Naive B cell (primary cell): Measurements from ENCODE around the gene CRELD1. TPM values are rescaled to one million over a fixed set of nuclear protein-coding genes. Genes with fewer than 3 reads are reported as not detected.

Experiments used
- ATAC-seq, 2 donors: fragments of 150-1000 bp; cut with Tn5 transposase; 2 replicates each; pipeline ENCODE4 v1.10.0; 2021; ENCODE audit warnings: low read depth in 2 of 2, mild to moderate bottlenecking in 2 of 2, moderate library complexity in 2 of 2
- DNase-seq: peaks from one replicate; pipeline ENCODE4 v3.0.0; 2022
- H3K27ac Mint-ChIP-seq, 6 donors: one replicate each; pipeline ENCODE4 v1.8.0; 2020 to 2022; ENCODE audit warnings: mild to moderate bottlenecking in 6 of 6, mixed read lengths in 6 of 6, moderate library complexity in 5 of 6, inconsistent platforms in 2 of 6
- H3K27me3 Mint-ChIP-seq, 3 donors: one replicate each; pipeline ENCODE4 v1.8.0; 2021 to 2022; ENCODE audit warnings: mixed read lengths in 3 of 3, mild to moderate bottlenecking in 1 of 3
- H3K36me3 Mint-ChIP-seq, 2 donors: one replicate each; pipeline ENCODE4 v1.8.0; 2020 to 2022; ENCODE audit warnings: mixed read lengths in 2 of 2, inconsistent platforms in 1 of 2, mild to moderate bottlenecking in 1 of 2
- H3K4me1 Mint-ChIP-seq, 3 donors: one replicate each; pipeline ENCODE4 v1.8.0; 2020 to 2022; ENCODE audit warnings: mixed read lengths in 3 of 3, inconsistent platforms in 1 of 3, mild to moderate bottlenecking in 1 of 3, moderate library complexity in 1 of 3
- H3K4me3 Mint-ChIP-seq, 8 donors: one replicate each; pipeline ENCODE4 v1.8.0; 2020 to 2022; ENCODE audit warnings: mild to moderate bottlenecking in 8 of 8, mixed read lengths in 8 of 8, moderate library complexity in 8 of 8, inconsistent platforms in 2 of 8
- H3K9me3 Mint-ChIP-seq, 7 donors: one replicate each; pipeline ENCODE4 v1.8.0; 2020 to 2022; ENCODE audit warnings: mixed read lengths in 7 of 7, mild to moderate bottlenecking in 5 of 7, inconsistent platforms in 2 of 7, moderate library complexity in 1 of 7
- polyA plus RNA-seq, 6 donors: library from polyadenylated mRNA; unstranded; fragments of 300-500 nt; fragmentation: Illumina TruSeq; gene quantifications; one replicate each; pipeline ENCODE4 v1.2.3, GENCODE V29; 2021; ENCODE audit warnings: low read depth in 6 of 6

CRELD1 gene
- polyA plus RNA-seq, 6 donors from 2014 or later = 16.5 to 60.6 (median 27.5) TPM

GRCh38 chr3:9945358-9945757 is 11.7 kb downstream of the CRELD1 start:
- H3K36me3 Mint-ChIP-seq = no peaks in the 10 kb centered on the region
- ATAC-seq = no peak
- H3K4me3 Mint-ChIP-seq = peak overlapping the region in 4 of 8 donors; percentile 22 to 59 (median 48)
- no peak for DNase-seq
- no peaks in the 10 kb centered on the region for H3K27me3 Mint-ChIP-seq
- peaks cover 0 to 6% (median 5%) of the 10 kb centered on the region in 3 donors for H3K4me1 Mint-ChIP-seq
- no peaks in the 10 kb centered on the region for H3K9me3 Mint-ChIP-seq
- peak overlapping the region in 2 of 6 donors; percentile 9 to 66 for H3K27ac Mint-ChIP-seq

GRCh38 chr3:9946112-9947024 is 12.7 kb downstream of the CRELD1 start:
- ATAC-seq = peak; percentile 86 to 92
- no peaks in the 10 kb centered on the region for H3K36me3 Mint-ChIP-seq
- peak overlapping the region in 6 of 8 donors; percentile 49 to 85 (median 79) for H3K4me3 Mint-ChIP-seq
- peaks cover 0 to 6% (median 0%) of the 10 kb centered on the region in 3 donors for H3K27me3 Mint-ChIP-seq
- H3K9me3 Mint-ChIP-seq = no peaks in the 10 kb centered on the region
- DNase-seq = peak; percentile 68
- H3K27ac Mint-ChIP-seq = peak overlapping the region in 2 of 6 donors; percentile 24 to 86
- H3K4me1 Mint-ChIP-seq = peaks cover 3 to 15% (median 12%) of the 10 kb centered on the region in 3 donors

- H3K36me3 Mint-ChIP-seq = no peaks in the 10 kb centered on the region
- no peak overlapping the region for H3K27ac Mint-ChIP-seq
- H3K27me3 Mint-ChIP-seq = peaks cover 0 to 9% (median 0%) of the 10 kb centered on the region in 3 donors
- ATAC-seq (no peak), DNase-seq (no peak)
- H3K9me3 Mint-ChIP-seq = no peaks in the 10 kb centered on the region
- H3K4me3 Mint-ChIP-seq = peak overlapping the region in 1 of 8 donors; percentile 15
- peaks cover 7 to 20% (median 15%) of the 10 kb centered on the region in 3 donors for H3K4me1 Mint-ChIP-seq
Measured at GRCh38 chr3:9947025-9947995, 13.7 kb downstream of the CRELD1 start.

- no peak for DNase-seq
- no peak for ATAC-seq
- no peaks in the 10 kb centered on the region for H3K9me3 Mint-ChIP-seq
- peaks cover 7 to 20% (median 20%) of the 10 kb centered on the region in 3 donors for H3K4me1 Mint-ChIP-seq
- peaks cover 0 to 9% (median 0%) of the 10 kb centered on the region in 3 donors for H3K27me3 Mint-ChIP-seq
- H3K27ac Mint-ChIP-seq = no peak overlapping the region
- H3K36me3 Mint-ChIP-seq = no peaks in the 10 kb centered on the region
- no peak overlapping the region for H3K4me3 Mint-ChIP-seq
Measured at GRCh38 chr3:9948586-9948985, 15.0 kb downstream of the CRELD1 start.

GRCh38 chr3:9949115-9949514 is 15.5 kb downstream of the CRELD1 start:
- no peak overlapping the region for H3K27ac Mint-ChIP-seq
- H3K27me3 Mint-ChIP-seq = peaks cover 0 to 9% (median 0%) of the 10 kb centered on the region in 3 donors
- H3K9me3 Mint-ChIP-seq = no peaks in the 10 kb centered on the region
- DNase-seq = no peak
- no peaks in the 10 kb centered on the region for H3K36me3 Mint-ChIP-seq
- H3K4me3 Mint-ChIP-seq = no peak overlapping the region
- ATAC-seq = no peak
- H3K4me1 Mint-ChIP-seq = peaks cover 7 to 20% (median 20%) of the 10 kb centered on the region in 3 donors

GRCh38 chr3:9949626-9950025 is 16.0 kb downstream of the CRELD1 start:
- peaks cover 7 to 20% (median 20%) of the 10 kb centered on the region in 3 donors for H3K4me1 Mint-ChIP-seq
- no peak for DNase-seq
- no peak for ATAC-seq
- H3K27me3 Mint-ChIP-seq = peaks cover 0 to 9% (median 0%) of the 10 kb centered on the region in 3 donors
- peak overlapping the region in 2 of 8 donors; percentile 12 for H3K4me3 Mint-ChIP-seq
- no peaks in the 10 kb centered on the region for H3K36me3 Mint-ChIP-seq
- H3K9me3 Mint-ChIP-seq = no peaks in the 10 kb centered on the region
- H3K27ac Mint-ChIP-seq = peak overlapping the region in 1 of 6 donors; percentile 73

GRCh38 chr3:9951126-9951525 is 17.5 kb downstream of the CRELD1 start:
- peak overlapping the region in 1 of 6 donors; percentile 36 for H3K27ac Mint-ChIP-seq
- H3K9me3 Mint-ChIP-seq = no peaks in the 10 kb centered on the region
- H3K36me3 Mint-ChIP-seq = no peaks in the 10 kb centered on the region
- ATAC-seq (no peak), DNase-seq (no peak)
- H3K4me1 Mint-ChIP-seq = peaks cover 7 to 18% (median 15%) of the 10 kb centered on the region in 3 donors
- H3K4me3 Mint-ChIP-seq = peak overlapping the region in 7 of 8 donors; percentile 62 to 89 (median 83)
- peaks cover 0 to 9% (median 0%) of the 10 kb centered on the region in 3 donors for H3K27me3 Mint-ChIP-seq

GRCh38 chr3:9951598-9951961 is 17.9 kb downstream of the CRELD1 start:
- peak overlapping the region in 2 of 6 donors; percentile 36 to 39 for H3K27ac Mint-ChIP-seq

GRCh38 chr3:9951962-9952805 is 18.6 kb downstream of the CRELD1 start, which contains the start of gene PRRT3:
Gene PRRT3 (minus strand): TSS chr3:9952408. CDS start chr3:9950115, 2,293 bp downstream.
- H3K4me1 Mint-ChIP-seq = peaks cover 7 to 15% (median 14%) of the 10 kb centered on the region in 3 donors
- DNase-seq (peak; percentile 21), ATAC-seq (peak; percentile 91 to 92)
- peak within 1 kb of the TSS in 4 of 6 donors; percentile 39 to 92 (median 70) for H3K27ac Mint-ChIP-seq
- H3K27me3 Mint-ChIP-seq = peaks cover 0 to 9% (median 0%) of the 10 kb centered on the region in 3 donors
- no peaks in the 10 kb centered on the region for H3K36me3 Mint-ChIP-seq
- H3K9me3 Mint-ChIP-seq = no peaks in the 10 kb centered on the region
- H3K4me3 Mint-ChIP-seq = peak within 1 kb of the TSS; percentile 77 to 91 (median 84)

More at GRCh38 chr3:9951598-9951961, 17.9 kb downstream of the CRELD1 start:
- no peaks in the 10 kb centered on the region for H3K9me3 Mint-ChIP-seq
- H3K4me3 Mint-ChIP-seq = peak overlapping the region; percentile 62 to 89 (median 82)
- ATAC-seq = no peak
- no peaks in the 10 kb centered on the region for H3K36me3 Mint-ChIP-seq
- peaks cover 0 to 9% (median 0%) of the 10 kb centered on the region in 3 donors for H3K27me3 Mint-ChIP-seq
- peaks cover 7 to 15% (median 14%) of the 10 kb centered on the region in 3 donors for H3K4me1 Mint-ChIP-seq
- DNase-seq = no peak

- no peaks in the 10 kb centered on the region for H3K36me3 Mint-ChIP-seq
Measured at GRCh38 chr3:9955067-9955502, 21.5 kb downstream of the CRELD1 start.

GRCh38 chr3:9955611-9956352 is 22.1 kb downstream of the CRELD1 start:
- no peaks in the 10 kb centered on the region for H3K9me3 Mint-ChIP-seq
- H3K4me3 Mint-ChIP-seq = peak overlapping the region in 1 of 8 donors; percentile 65
- H3K27ac Mint-ChIP-seq = peak overlapping the region in 1 of 6 donors; percentile 6

More at GRCh38 chr3:9955067-9955502, 21.5 kb downstream of the CRELD1 start:
- ATAC-seq = no peak
- DNase-seq = no peak
- Mint-ChIP-seq H3K4me1 (peaks cover 7 to 15% (median 14%) of the 10 kb centered on the region in 3 donors), H3K9me3 (no peaks in the 10 kb centered on the region), H3K27ac (peak overlapping the region in 2 of 6 donors; percentile 39 to 82), H3K27me3 (peaks cover 0 to 9% (median 0%) of the 10 kb centered on the region in 3 donors), H3K4me3 (no peak overlapping the region)

More at GRCh38 chr3:9955611-9956352, 22.1 kb downstream of the CRELD1 start:
- Mint-ChIP-seq H3K4me1 (peaks cover 7 to 13% (median 10%) of the 10 kb centered on the region in 3 donors), H3K36me3 (peaks cover 0 to under 1% of the 10 kb centered on the region in 2 donors), H3K27me3 (peaks cover 0 to 9% (median 0%) of the 10 kb centered on the region in 3 donors)
- ATAC-seq = no peak
- no peak for DNase-seq
